ENCODE measurements around the gene POU6F2. TPM values are rescaled to one million over a fixed set of nuclear protein-coding genes. Genes with fewer than 3 reads are reported as not detected.

POU6F2 gene
- total and polyA plus RNA-seq, 9 of the 15 experiments (the other 6 are each of a cell fraction or from before 2014, with no cell fraction given): 0.29 to 1.5 (median 0.96) TPM

DNA sequence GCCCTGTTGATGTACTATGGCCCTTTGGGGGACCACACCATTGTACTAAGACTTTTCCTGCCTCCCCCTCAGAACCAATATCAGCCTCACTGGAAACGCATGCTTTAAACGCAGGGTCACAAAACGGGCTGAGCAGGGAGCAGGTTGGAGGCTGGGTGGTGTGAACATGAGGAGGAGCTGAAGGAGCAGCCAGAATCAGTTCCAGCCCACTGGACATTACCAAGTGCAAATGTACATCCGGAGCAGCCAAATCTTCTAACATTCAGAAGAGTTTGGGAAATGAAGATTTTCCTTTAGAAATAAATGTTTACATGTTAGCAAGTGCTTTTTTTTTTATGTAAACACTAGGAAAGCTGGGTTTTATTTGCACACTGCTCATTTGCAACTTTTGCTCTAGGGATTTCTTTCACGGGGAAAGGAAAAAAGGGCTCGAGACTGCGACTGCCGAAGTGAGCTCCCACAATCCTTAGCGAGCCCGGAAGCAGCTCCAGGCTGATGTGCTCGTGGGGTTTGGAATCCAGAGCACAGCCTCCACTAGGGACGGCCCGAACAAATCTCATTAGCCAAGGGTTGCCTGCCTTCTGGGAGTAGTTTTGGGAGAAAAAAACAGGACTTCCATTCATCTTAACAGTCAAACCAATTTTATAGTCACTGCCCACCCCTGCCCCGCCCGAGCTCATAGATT is 480.5 kb downstream of the POU6F2 start (continued):
- TF ChIP-seq, protein P1, sequence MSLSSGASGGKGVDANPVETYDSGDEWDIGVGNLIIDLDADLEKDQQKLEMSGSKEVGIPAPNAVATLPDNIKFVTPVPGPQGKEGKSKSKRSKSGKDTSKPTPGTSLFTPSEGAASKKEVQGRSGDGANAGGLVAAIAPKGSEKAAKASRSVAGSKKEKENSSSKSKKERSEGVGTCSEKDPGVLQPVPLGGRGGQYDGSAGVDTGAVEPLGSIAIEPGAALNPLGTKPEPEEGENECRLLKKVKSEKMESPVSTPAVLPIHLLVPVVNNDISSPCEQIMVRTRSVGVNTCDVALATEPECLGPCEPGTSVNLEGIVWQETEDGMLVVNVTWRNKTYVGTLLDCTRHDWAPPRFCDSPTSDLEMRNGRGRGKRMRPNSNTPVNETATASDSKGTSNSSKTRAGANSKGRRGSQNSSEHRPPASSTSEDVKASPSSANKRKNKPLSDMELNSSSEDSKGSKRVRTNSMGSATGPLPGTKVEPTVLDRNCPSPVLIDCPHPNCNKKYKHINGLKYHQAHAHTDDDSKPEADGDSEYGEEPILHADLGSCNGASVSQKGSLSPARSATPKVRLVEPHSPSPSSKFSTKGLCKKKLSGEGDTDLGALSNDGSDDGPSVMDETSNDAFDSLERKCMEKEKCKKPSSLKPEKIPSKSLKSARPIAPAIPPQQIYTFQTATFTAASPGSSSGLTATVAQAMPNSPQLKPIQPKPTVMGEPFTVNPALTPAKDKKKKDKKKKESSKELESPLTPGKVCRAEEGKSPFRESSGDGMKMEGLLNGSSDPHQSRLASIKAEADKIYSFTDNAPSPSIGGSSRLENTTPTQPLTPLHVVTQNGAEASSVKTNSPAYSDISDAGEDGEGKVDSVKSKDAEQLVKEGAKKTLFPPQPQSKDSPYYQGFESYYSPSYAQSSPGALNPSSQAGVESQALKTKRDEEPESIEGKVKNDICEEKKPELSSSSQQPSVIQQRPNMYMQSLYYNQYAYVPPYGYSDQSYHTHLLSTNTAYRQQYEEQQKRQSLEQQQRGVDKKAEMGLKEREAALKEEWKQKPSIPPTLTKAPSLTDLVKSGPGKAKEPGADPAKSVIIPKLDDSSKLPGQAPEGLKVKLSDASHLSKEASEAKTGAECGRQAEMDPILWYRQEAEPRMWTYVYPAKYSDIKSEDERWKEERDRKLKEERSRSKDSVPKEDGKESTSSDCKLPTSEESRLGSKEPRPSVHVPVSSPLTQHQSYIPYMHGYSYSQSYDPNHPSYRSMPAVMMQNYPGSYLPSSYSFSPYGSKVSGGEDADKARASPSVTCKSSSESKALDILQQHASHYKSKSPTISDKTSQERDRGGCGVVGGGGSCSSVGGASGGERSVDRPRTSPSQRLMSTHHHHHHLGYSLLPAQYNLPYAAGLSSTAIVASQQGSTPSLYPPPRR (CRISPR knock-in tag; IDR thresholded peaks at IDR 0.05; ENCODE audit: borderline replicate concordance): no peak
- peak; percentile 55; the same call in 1 of the 2 replicates for TF ChIP-seq ELF1 (tag; IDR thresholded peaks at IDR 0.05)
- peak; percentile 52; the same call in 1 of the 2 replicates for TF ChIP-seq L3MBTL2 (IDR thresholded peaks at IDR 0.05)
- TF ChIP-seq HNRNPH1 (optimal IDR thresholded peaks at IDR 0.05; ENCODE audit: low read depth, low read length): no peak
- no peak for TF ChIP-seq ZNF253 (CRISPR knock-in tag; conservative IDR thresholded peaks at IDR 0.05)
- TF ChIP-seq, protein P2, sequence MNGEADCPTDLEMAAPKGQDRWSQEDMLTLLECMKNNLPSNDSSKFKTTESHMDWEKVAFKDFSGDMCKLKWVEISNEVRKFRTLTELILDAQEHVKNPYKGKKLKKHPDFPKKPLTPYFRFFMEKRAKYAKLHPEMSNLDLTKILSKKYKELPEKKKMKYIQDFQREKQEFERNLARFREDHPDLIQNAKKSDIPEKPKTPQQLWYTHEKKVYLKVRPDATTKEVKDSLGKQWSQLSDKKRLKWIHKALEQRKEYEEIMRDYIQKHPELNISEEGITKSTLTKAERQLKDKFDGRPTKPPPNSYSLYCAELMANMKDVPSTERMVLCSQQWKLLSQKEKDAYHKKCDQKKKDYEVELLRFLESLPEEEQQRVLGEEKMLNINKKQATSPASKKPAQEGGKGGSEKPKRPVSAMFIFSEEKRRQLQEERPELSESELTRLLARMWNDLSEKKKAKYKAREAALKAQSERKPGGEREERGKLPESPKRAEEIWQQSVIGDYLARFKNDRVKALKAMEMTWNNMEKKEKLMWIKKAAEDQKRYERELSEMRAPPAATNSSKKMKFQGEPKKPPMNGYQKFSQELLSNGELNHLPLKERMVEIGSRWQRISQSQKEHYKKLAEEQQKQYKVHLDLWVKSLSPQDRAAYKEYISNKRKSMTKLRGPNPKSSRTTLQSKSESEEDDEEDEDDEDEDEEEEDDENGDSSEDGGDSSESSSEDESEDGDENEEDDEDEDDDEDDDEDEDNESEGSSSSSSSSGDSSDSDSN (IDR thresholded peaks at IDR 0.05; ENCODE audit: borderline replicate concordance in 1 of 2, low read depth in 2 of 2, low read length in 2 of 2): no peak
- TF ChIP-seq BRD9 (IDR thresholded peaks at IDR 0.05; ENCODE audit: low read depth, partially characterized antibody): no peak
- no peak for TF ChIP-seq RBM15 (IDR thresholded peaks at IDR 0.05; ENCODE audit: insufficient read depth, low read length)
- no peak for TF ChIP-seq POU5F1 (IDR thresholded peaks at IDR 0.05; ENCODE audit: borderline replicate concordance, low read depth, low read length, partially characterized antibody)
- TF ChIP-seq, protein P3, sequence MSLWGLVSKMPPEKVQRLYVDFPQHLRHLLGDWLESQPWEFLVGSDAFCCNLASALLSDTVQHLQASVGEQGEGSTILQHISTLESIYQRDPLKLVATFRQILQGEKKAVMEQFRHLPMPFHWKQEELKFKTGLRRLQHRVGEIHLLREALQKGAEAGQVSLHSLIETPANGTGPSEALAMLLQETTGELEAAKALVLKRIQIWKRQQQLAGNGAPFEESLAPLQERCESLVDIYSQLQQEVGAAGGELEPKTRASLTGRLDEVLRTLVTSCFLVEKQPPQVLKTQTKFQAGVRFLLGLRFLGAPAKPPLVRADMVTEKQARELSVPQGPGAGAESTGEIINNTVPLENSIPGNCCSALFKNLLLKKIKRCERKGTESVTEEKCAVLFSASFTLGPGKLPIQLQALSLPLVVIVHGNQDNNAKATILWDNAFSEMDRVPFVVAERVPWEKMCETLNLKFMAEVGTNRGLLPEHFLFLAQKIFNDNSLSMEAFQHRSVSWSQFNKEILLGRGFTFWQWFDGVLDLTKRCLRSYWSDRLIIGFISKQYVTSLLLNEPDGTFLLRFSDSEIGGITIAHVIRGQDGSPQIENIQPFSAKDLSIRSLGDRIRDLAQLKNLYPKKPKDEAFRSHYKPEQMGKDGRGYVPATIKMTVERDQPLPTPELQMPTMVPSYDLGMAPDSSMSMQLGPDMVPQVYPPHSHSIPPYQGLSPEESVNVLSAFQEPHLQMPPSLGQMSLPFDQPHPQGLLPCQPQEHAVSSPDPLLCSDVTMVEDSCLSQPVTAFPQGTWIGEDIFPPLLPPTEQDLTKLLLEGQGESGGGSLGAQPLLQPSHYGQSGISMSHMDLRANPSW (CRISPR knock-in tag; IDR thresholded peaks at IDR 0.05): no peak
- TF ChIP-seq CAMTA2 (CRISPR knock-in tag; conservative IDR thresholded peaks at IDR 0.05): no peak
- TF ChIP-seq SRSF3 (IDR thresholded peaks at IDR 0.05; ENCODE audit: insufficient read depth, low read length): no peak
- TF ChIP-seq NR4A1 (CRISPR knock-in tag; IDR thresholded peaks at IDR 0.05): no peak
- no peak for TF ChIP-seq NR4A1 (tag; IDR thresholded peaks at IDR 0.05)
- TF ChIP-seq, protein P4, sequence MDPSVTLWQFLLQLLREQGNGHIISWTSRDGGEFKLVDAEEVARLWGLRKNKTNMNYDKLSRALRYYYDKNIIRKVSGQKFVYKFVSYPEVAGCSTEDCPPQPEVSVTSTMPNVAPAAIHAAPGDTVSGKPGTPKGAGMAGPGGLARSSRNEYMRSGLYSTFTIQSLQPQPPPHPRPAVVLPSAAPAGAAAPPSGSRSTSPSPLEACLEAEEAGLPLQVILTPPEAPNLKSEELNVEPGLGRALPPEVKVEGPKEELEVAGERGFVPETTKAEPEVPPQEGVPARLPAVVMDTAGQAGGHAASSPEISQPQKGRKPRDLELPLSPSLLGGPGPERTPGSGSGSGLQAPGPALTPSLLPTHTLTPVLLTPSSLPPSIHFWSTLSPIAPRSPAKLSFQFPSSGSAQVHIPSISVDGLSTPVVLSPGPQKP (CRISPR knock-in tag; IDR thresholded peaks at IDR 0.05): no peak
- no peak for TF ChIP-seq CBX2 (IDR thresholded peaks at IDR 0.05; ENCODE audit: insufficient read depth, low read length, poor library complexity, severe bottlenecking)
